GM10248 (cell line): ENCODE data around the gene JOSD2.
A peak's percentile ranks its signal among the peaks of the same experiment; 100 is the strongest.

Source experiments
- CTCF ChIA-PET: fragments of 300-600 bp; sonication (Branson Sonifier 250); formaldehyde crosslinking; extraction: SDS; loops from one replicate; lab custom pipeline; 2021; ENCODE audit warnings: antibody characterized with exemption; lab: Yijun Ruan, JAX
- POLR2A ChIA-PET: fragments of 350-650 bp; sonication (Branson Sonifier 250); formaldehyde crosslinking; extraction: SDS; loops from one replicate; lab custom pipeline; 2020; ENCODE audit warnings: antibody characterized with exemption; lab: Yijun Ruan, JAX
- DNase-seq: peaks from one replicate; pipeline ENCODE4 v3.0.0; 2012; ENCODE audit errors: extremely low spot score
- TF ChIP-seq, protein P1 (sequence below): IDR thresholded peaks from 2 replicates; pipeline ENCODE4 v1.5.1; 2012; ENCODE audit warnings: mild to moderate bottlenecking, low read depth; ENCODE audit errors: extremely low read depth, missing control alignments, control extremely low read depth

The JOSD2 gene

DNA sequence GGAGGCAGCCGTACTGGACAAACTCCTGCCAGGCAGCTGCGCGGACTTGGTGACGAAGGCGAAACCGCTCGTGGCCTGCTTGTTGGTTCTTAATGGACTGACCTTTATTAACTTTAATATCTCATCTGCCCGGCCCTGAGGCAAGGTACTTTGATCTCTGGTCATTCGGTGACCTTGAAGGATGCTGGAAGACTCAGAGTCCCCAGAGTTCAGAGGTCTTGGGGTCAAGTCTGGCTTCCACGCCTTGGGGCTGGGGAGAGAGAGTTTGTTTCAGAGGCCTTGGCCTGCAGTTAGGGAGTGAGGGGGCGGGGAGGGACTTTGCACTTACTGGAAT lies 44.3 kb downstream of the JOSD2 start:
- ChIA-PET POLR2A (interaction anchor here (0.6 kb wide), 1 partner anchor 39 kb away, joined by 3 read pairs; no protein-coding TSS in a partner anchor), CTCF (interaction anchor here (0.8 to 3.9 kb wide), 6 partner anchors 8 to 229 kb away, joined by 3 to 16 read pairs (median 4); no protein-coding TSS in a partner anchor)
- TF ChIP-seq, protein P1, sequence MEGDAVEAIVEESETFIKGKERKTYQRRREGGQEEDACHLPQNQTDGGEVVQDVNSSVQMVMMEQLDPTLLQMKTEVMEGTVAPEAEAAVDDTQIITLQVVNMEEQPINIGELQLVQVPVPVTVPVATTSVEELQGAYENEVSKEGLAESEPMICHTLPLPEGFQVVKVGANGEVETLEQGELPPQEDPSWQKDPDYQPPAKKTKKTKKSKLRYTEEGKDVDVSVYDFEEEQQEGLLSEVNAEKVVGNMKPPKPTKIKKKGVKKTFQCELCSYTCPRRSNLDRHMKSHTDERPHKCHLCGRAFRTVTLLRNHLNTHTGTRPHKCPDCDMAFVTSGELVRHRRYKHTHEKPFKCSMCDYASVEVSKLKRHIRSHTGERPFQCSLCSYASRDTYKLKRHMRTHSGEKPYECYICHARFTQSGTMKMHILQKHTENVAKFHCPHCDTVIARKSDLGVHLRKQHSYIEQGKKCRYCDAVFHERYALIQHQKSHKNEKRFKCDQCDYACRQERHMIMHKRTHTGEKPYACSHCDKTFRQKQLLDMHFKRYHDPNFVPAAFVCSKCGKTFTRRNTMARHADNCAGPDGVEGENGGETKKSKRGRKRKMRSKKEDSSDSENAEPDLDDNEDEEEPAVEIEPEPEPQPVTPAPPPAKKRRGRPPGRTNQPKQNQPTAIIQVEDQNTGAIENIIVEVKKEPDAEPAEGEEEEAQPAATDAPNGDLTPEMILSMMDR, result no peak
- DNase-seq, result no peak

DNA sequence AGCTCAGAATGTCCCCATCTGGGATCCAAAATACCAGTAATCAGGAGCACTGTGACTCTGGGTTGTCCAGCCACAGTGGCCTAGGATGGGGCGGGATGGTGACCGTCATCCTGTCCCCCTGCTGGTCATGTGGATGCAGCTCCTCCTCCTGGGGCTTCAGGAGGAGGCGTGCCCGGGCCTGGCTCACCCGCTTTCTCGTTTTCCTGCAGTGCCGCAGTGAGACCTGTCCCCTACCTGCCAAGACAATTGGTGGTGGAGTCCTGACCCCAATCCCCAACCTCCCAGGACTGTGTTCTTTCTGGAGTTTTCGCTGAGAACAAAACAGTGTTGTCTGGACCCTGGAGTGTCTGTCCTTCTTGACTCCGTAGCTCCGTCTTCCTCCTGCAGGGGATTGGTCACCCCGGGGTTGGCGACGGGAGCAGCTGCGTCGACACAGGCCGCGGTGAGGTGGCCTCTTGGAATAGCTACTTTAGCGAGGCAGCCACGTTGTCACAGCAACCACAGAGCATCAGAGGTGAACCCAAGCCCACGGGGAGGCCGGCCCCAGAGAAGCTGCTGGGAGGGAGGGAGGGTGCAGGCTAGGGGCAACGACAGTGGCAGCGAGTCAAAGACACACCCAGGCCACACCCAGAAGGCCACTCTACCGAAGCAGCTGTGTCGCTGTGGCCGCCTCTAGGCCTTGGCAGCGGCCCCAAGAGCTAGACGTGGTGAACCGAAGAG lies 44.8 kb downstream of the JOSD2 start:
- CTCF ChIA-PET, result interaction anchor here (0.8 to 3.9 kb wide), 8 partner anchors 9 to 228 kb away, joined by 3 to 16 read pairs (median 4); no protein-coding TSS in a partner anchor
- no peak for DNase-seq
- TF ChIP-seq, protein P1, result no peak
- POLR2A ChIA-PET, result no interaction called here

DNA sequence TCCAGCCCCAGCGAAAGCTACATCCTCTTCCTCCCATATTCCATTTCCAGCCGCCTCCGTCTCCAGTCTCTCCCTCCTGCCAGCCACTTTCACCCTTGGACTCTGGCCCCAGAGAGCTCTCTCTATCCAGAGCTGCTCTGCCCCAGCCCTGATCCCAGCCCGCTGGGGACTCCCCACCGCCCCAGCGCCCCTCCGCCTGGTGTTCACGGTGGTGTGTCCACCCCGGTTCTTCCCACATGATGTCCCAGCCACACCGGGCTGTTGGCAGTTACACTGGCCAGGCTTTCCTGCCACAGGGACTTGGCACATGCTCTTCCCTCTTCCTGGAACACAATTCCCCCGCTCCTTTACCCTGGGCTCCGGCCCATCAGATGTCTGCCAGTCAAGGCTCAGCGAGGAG lies 46.0 kb downstream of the JOSD2 start:
- CTCF ChIA-PET, result interaction anchor here (0.7 to 3.9 kb wide), 3 partner anchors 71 to 96 kb away, joined by 3 to 16 read pairs (median 3); no protein-coding TSS in a partner anchor
- POLR2A ChIA-PET, result no interaction called here
- no peak for DNase-seq
- TF ChIP-seq, protein P1, result no peak

DNA sequence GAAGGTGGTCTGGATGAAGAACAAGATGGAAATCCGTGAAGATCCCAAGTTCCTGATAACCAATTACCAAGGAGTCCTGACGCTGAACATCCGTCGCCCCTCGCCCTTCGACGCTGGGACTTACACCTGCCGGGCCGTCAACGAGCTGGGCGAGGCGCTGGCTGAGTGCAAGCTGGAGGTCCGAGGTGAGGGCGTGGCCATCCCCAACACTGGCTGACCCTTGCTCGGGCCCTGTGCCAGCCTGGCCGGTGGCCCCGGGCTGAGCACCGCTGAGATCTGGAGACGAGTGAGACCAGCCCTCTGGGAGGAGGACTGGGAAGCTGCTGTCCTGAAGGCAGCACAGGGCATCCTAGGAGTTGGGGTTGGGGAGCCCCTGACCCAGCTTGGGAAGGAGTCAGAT lies 46.6 kb downstream of the JOSD2 start:
- CTCF ChIA-PET, result interaction anchor here (0.9 to 3.9 kb wide), 3 partner anchors 96 to 107 kb away, joined by 3 to 16 read pairs (median 3); no protein-coding TSS in a partner anchor
- DNase-seq, result no peak
- TF ChIP-seq, protein P1, result no peak
- POLR2A ChIA-PET, result no interaction called here

DNA sequence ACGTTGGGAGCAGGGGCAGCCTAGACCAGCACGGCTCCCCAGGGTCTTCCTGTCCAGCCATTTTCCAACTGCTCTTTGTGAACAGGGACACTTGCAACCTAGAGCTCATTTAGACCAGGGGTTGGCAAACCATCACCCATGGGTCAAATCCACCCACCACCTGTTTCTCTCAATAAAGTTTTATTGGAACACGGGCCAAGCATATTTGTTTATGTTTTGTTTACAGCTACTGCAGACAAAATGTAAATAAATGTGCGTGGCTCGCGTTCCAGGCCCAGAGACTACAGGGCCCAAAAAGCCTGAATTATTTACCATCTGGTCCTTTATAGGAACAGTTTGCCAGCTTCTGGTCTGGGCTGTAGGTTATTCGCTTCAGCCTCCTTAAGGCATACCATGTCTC lies 48.0 kb downstream of the JOSD2 start:
- ChIA-PET POLR2A (interaction anchor here (0.6 kb wide), 1 partner anchor 48 kb away, joined by 8 read pairs; no protein-coding TSS in a partner anchor), CTCF (interaction anchor here (0.8 to 4.2 kb wide), 10 partner anchors 9 to 321 kb away, joined by 3 to 37 read pairs (median 5); no protein-coding TSS in a partner anchor)
- TF ChIP-seq, protein P1, result no peak
- no peak for DNase-seq

DNA sequence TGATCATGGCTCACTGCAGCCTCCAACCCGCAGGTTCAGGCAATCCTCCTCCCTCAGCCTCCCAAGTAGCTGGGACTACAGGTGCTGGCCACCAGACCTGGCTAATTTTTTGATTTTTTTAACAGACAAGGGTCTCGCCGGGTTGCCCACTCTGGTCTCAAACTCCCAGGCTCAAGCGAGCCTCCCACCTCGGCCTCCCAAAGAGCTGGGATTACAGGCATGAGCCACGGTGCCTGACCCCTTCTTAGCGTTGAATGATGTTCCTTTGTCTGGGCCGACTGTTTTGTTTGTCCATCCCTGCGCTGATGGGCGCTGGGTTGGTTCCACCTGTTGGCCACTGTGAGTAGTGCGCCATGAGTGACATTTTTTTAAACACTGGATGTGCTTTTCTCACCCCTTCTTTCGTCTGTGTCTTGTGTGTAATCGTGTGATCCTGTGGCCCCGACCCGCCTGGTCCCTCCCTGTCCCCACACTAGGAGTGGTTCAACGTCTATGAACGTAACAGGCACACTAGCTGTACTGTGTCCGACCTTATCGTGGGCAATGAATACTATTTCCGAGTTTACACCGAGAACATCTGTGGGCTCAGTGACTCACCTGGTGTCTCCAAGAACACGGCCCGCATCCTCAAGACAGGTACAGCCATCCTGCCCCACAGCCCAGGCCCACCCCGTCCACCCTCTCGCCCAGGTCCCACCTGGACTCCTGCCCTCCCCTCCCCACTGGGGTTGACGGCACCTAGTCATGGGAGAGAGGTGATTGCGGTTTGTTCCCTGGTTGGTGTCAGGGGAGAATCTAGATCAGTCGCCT lies 49.7 kb downstream of the JOSD2 start:
- ChIA-PET CTCF (interaction anchor here (0.7 to 4.2 kb wide), 40 partner anchors 9 to 144 kb away, joined by 3 to 37 read pairs (median 5); partner anchors contain the start of genes KCNC3, NR1H2 and SPIB), POLR2A (interaction anchor here (0.6 kb wide), 1 partner anchor 92 kb away, joined by 3 read pairs; no protein-coding TSS in a partner anchor)
- peak; percentile 88 for DNase-seq
- TF ChIP-seq, protein P1, result peak; percentile 81
